Prostate gland (tissue), 2 donors: Measurements from ENCODE around the gene RXRA. TPM values are rescaled to one million over a fixed set of nuclear protein-coding genes. Genes with fewer than 3 reads are reported as not detected.

Source experiments
- DNase-seq: peaks from one replicate; pipeline ENCODE4 v3.0.0-alpha.2; 2019; ENCODE audit warnings: low spot score
- H3K27ac ChIP-seq, 2 donors: fragments of 200-600 bp; sonication (generic); 2 replicates each; pipeline ENCODE4 v1.5.1; 2017 to 2019
- H3K27me3 ChIP-seq: fragments of 200-600 bp; sonication (generic); replicated peaks from 2 replicates; pipeline ENCODE4 v1.5.1; 2019; ENCODE audit not compliant: insufficient read depth
- H3K36me3 ChIP-seq, 2 donors: fragments of 200-600 bp; sonication (generic); 1 replicate in 1 of 2; 2 replicates in 1 of 2; pipeline versions ENCODE4 v1.5.1 to v1.8.1; 2017 to 2019
- H3K4me1 ChIP-seq: fragments of 200-600 bp; sonication (generic); replicated peaks from 2 replicates; pipeline ENCODE4 v1.5.1; 2019
- H3K4me3 ChIP-seq, 2 donors: fragments of 200-600 bp; sonication (generic); 2 replicates each; pipeline ENCODE4 v1.5.1; 2017 to 2019
- H3K9me3 ChIP-seq: fragments of 200-600 bp; sonication (generic); 2 replicates; pipeline ENCODE4 v1.5.1; 2017
- POLR2A ChIP-seq: fragments of 450-650 bp; IDR thresholded peaks from one replicate; pipeline ENCODE4 v1.6.1; 2016; ENCODE audit warnings: antibody characterized with exemption, mild to moderate bottlenecking
- POLR2AphosphoS5 ChIP-seq: sonication (generic); formaldehyde crosslinking; IDR thresholded peaks from one replicate; pipeline ENCODE4 v1.6.1; 2017; ENCODE audit warnings: antibody characterized with exemption
- WGBS: methylation state at CpG from one replicate; pipeline ENCODE4 v1.1.5; 2018; 5-methylcytosine and 5-hydroxymethylcytosine counted together
- intact Hi-C: fragments of 100-400 bp; cut with DNase I; formaldehyde crosslinking; loops from one replicate; pipeline ENCODE4 v1.14.2; 2022
- total RNA-seq, 2 donors: library from RNA; depleted of rRNA; stranded (reverse); fragments of >200 nt; gene quantifications; one replicate each; pipeline ENCODE4 v1.1.0, GENCODE V29; 2016
- TF ChIP-seq, protein P1 (sequence below), 4 experiments: fragments of 200-600 bp in 2 of 4; fragments of 450-650 bp in 2 of 4; sonication (generic) in 2 of 4; IDR thresholded peaks; 1 replicate in 3 of 4; 2 replicates in 1 of 4; pipeline ENCODE4 v1.5.1; 2016 to 2019; ENCODE audit warnings: antibody characterized with exemption in 4 of 4, mild to moderate bottlenecking in 2 of 4, moderate library complexity in 2 of 4

RXRA gene
- total RNA-seq, 2 donors from 2014 or later = 69.5 to 84.1 TPM

DNA sequence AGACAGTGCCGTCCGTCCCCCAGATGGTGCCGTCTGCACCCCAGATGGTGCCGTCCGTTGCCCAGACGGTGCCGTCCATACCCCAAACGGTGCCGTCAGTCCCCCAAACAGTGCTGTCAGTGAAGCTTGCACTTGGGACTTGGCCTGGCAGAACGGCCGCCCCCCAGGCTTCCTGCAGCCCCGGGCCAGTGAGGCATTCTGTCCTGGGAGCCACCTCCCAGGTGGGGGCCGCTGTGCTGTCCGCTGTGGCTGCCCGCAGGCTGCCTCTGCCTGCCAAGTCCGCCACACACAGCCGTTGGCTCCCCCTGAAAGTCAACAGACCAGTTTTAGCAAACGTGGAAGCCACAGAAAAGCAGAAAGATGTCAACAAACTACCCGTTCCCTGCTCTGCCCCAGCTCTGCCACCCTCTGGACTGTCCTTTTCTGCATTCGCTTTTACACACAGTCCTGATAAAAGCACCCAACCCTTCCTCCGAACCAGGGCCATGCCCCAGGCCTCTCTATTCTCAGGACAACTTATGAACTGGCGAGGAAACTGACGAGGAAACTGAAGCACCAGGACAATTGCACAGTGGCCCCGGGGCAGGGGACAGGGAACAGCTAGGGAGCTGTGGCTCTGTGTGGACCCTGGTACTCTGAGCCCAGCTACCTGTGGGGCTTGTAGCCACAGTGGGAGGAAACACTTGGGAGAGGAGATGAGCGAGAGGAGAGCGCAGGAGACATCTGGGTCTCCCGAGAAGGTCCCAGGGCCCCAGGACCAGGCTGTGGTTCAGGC lies 39.6 kb upstream of the RXRA start:
- 52% methylated on average over 27 of the region's 27 CpGs for WGBS
- intact Hi-C loops = no loop called here
- Histone ChIP-seq H3K9me3 (no peaks in the 10 kb centered on the region), H3K27ac (peak overlapping the region; percentile 67 to 75), H3K27me3 (no peaks in the 10 kb centered on the region), H3K4me1 (peaks cover 11% of the 10 kb centered on the region), H3K36me3 (no peaks in the 10 kb centered on the region), H3K4me3 (no peak overlapping the region)
- TF ChIP-seq POLR2AphosphoS5 (peak; percentile 76), POLR2A (no peak)
- TF ChIP-seq, protein P1, sequence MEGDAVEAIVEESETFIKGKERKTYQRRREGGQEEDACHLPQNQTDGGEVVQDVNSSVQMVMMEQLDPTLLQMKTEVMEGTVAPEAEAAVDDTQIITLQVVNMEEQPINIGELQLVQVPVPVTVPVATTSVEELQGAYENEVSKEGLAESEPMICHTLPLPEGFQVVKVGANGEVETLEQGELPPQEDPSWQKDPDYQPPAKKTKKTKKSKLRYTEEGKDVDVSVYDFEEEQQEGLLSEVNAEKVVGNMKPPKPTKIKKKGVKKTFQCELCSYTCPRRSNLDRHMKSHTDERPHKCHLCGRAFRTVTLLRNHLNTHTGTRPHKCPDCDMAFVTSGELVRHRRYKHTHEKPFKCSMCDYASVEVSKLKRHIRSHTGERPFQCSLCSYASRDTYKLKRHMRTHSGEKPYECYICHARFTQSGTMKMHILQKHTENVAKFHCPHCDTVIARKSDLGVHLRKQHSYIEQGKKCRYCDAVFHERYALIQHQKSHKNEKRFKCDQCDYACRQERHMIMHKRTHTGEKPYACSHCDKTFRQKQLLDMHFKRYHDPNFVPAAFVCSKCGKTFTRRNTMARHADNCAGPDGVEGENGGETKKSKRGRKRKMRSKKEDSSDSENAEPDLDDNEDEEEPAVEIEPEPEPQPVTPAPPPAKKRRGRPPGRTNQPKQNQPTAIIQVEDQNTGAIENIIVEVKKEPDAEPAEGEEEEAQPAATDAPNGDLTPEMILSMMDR (IDR thresholded peaks at IDR 0.05) = peak in 3 of 4 experiments; percentile 26 to 52 (median 30)
- peak; percentile 70 for DNase-seq

DNA sequence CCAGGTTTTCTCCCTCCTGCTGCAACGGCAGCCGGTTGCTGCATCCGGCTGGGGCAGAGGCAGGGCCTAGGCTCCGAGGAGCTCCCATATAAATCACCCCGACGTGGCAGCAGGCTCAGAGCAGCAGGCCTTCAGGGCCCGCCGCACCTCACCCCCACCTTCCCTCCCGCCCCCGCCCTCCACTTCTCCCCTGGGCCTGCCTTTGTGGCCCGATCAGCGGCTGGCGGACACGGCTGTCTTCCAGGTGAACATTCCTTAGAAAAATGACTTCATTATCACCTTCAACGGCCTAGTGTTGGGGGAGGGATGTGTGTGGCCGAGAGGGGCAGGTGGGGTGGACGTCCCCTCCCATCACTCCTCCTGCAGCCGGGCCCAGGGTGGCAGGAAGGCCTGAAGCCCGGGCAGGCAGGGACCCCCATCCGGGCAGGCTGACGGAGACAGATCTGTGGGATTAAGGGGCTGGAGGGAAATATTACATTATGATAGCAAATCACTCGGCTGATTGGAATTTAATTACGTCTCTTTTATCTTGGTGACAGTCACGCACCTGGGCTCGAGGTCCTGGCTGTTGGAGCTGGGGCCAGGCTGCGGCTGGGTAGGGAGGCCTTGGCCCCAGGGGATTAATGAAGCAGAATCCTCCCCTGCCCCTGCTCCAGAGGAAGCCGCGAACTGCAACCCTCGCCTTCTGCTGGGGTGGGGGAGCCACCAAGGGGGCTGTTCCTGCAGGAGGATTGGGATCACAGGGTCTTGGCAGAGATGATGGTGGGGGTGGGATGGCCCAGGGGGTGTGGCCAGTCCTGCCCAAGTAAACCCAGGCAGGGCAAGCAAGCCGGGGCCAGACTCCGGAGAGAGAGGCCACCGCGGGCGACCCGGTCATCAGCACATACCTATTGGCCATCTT lies 38.4 kb upstream of the RXRA start:
- H3K4me3 ChIP-seq = no peak overlapping the region
- TF ChIP-seq, protein P1 (IDR thresholded peaks at IDR 0.05) = no peak
- no peak for TF ChIP-seq POLR2AphosphoS5
- TF ChIP-seq POLR2A = no peak
- no peaks in the 10 kb centered on the region for H3K27me3 ChIP-seq
- DNase-seq = no peak
- no peak overlapping the region for H3K27ac ChIP-seq
- H3K9me3 ChIP-seq = no peaks in the 10 kb centered on the region
- 67% methylated on average over 35 of the region's 35 CpGs for WGBS
- intact Hi-C loops = no loop called here
- no peaks in the 10 kb centered on the region for H3K36me3 ChIP-seq
- peaks cover 11% of the 10 kb centered on the region for H3K4me1 ChIP-seq

DNA sequence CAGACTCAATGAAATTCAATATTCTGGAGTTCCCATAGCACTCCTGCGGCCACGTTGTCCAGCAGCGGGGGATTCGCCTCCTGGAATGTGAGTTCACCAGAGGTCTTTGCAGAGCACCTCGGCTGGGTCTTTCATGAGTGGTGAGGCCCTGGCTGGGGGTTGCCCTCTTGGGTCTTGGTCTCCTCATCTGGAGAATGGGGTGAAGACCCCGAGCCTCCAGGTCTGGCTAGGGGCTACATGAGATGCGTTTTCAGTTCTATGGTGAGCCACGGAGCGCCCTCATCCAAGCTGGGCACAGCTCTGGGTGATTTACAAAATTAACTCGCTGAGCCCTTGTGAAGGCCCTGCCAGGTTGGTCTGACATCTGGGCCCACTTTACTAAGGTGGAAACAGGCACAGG lies 37.5 kb upstream of the RXRA start:
- Histone ChIP-seq H3K27ac (no peak overlapping the region), H3K4me3 (no peak overlapping the region), H3K36me3 (no peaks in the 10 kb centered on the region), H3K4me1 (peaks cover 10% of the 10 kb centered on the region), H3K27me3 (no peaks in the 10 kb centered on the region), H3K9me3 (no peaks in the 10 kb centered on the region)
- TF ChIP-seq POLR2AphosphoS5 (no peak), POLR2A (no peak)
- TF ChIP-seq, protein P1 (IDR thresholded peaks at IDR 0.05) = no peak
- intact Hi-C loops = no loop called here
- DNase-seq = no peak
- 95% methylated on average over 10 of the region's 10 CpGs for WGBS

DNA sequence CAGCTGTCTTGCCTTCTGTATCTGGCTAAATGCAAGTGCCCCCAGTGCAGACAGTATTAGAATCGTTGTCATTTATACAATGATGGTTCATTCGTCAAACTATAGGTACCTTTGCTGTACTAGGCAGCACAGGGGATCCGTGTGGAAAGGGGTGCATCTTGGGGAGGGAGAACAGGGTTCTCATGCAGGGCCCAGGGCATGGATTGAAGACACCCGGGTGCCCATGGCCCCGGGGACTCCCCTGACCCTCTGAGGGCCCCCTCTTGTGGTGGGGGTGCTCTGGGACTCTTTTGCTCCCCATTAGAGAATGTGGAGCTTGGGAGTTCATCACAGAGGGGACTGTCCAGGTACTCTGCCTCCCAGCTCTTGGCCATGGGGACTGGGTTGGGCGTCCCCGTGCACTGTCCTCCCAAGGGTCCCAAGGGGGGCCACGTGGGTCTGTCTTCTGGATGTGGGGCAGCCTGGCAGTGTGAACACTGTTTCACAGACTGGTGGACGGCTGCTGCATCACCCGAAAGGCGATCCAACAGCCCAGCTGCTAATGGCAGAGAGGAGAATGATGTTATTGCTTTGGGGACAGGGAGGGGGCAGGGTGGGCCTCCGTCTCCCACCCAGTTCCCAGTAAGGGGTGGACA lies 36.9 kb upstream of the RXRA start:
- Histone ChIP-seq H3K9me3 (no peaks in the 10 kb centered on the region), H3K27ac (no peak overlapping the region), H3K4me1 (peaks cover 4% of the 10 kb centered on the region), H3K27me3 (no peaks in the 10 kb centered on the region), H3K36me3 (no peaks in the 10 kb centered on the region), H3K4me3 (no peak overlapping the region)
- TF ChIP-seq POLR2A (no peak), POLR2AphosphoS5 (no peak)
- TF ChIP-seq, protein P1 (IDR thresholded peaks at IDR 0.05) = no peak
- no peak for DNase-seq
- intact Hi-C loops = no loop called here
- WGBS = 92% methylated on average over 12 of the region's 12 CpGs
